ENCODE data around the gene CUX1.
"Not testable (repeated sequence)": the region's sequence is repeated elsewhere in the genome, so short reads cannot be mapped to it uniquely, and the experiment has no call there.

CUX1 gene

GRCh38 chr7:101782476-101782875 lies 35.0 kb upstream of the CUX1 start:
- Histone ChIP-seq H3K4me1 (ENCODE audit: control insufficient read depth, insufficient read depth, low read length, poor library complexity, severe bottlenecking) (no peaks in the 10 kb centered on the region), H3K4me3 (ENCODE audit: extremely low read depth, insufficient read depth, low read length, poor library complexity, severe bottlenecking) (no peak overlapping the region), H3K36me3 (ENCODE audit: control insufficient read depth, insufficient read depth, low read length) (no peaks in the 10 kb centered on the region), H3K9me3 (ENCODE audit: control insufficient read depth, low read length) (peaks cover under 1% of the 10 kb centered on the region), H3K27ac (ENCODE audit: low read depth, low read length, severe bottlenecking) (no peak overlapping the region)
- 86 to 93% methylated on average over 1 to 3 of the region's 3 CpGs for WGBS, 2 experiments (ENCODE audit: insufficient coverage in 2 of 2)

GRCh38 chr7:101782896-101783295 lies 34.5 kb upstream of the CUX1 start:
- Histone ChIP-seq H3K27ac (ENCODE audit: low read depth, low read length, severe bottlenecking) (no peak overlapping the region), H3K9me3 (ENCODE audit: control insufficient read depth, low read length) (peaks cover 4% of the 10 kb centered on the region), H3K4me1 (ENCODE audit: control insufficient read depth, insufficient read depth, low read length, poor library complexity, severe bottlenecking) (no peaks in the 10 kb centered on the region), H3K4me3 (ENCODE audit: extremely low read depth, insufficient read depth, low read length, poor library complexity, severe bottlenecking) (no peak overlapping the region), H3K36me3 (ENCODE audit: control insufficient read depth, insufficient read depth, low read length) (no peaks in the 10 kb centered on the region)
- 94 to 100% methylated on average over 1 to 2 of the region's 3 CpGs for WGBS, 2 experiments (ENCODE audit: insufficient coverage in 2 of 2)

GRCh38 chr7:101783381-101784181 lies 33.8 kb upstream of the CUX1 start:
- H3K36me3 ChIP-seq (ENCODE audit: control insufficient read depth, insufficient read depth, low read length), result no peaks in the 10 kb centered on the region
- H3K27ac ChIP-seq (ENCODE audit: low read depth, low read length, severe bottlenecking), result no peak overlapping the region
- WGBS, 2 experiments (ENCODE audit: insufficient coverage in 2 of 2), result 90 to 96% methylated on average over 6 to 8 of the region's 10 CpGs

GRCh38 chr7:101784292-101785127 lies 32.9 kb upstream of the CUX1 start:
- no peak overlapping the region for H3K4me3 ChIP-seq (ENCODE audit: extremely low read depth, insufficient read depth, low read length, poor library complexity, severe bottlenecking)
- H3K27ac ChIP-seq (ENCODE audit: low read depth, low read length, severe bottlenecking), result no peak overlapping the region
- peaks cover 9% of the 10 kb centered on the region for H3K9me3 ChIP-seq (ENCODE audit: control insufficient read depth, low read length)
- H3K4me1 ChIP-seq (ENCODE audit: control insufficient read depth, insufficient read depth, low read length, poor library complexity, severe bottlenecking), result no peaks in the 10 kb centered on the region
- no peaks in the 10 kb centered on the region for H3K36me3 ChIP-seq (ENCODE audit: control insufficient read depth, insufficient read depth, low read length)
- WGBS, 2 experiments (ENCODE audit: insufficient coverage in 2 of 2), result 90 to 93% methylated on average over 14 to 18 of the region's 21 CpGs

More at GRCh38 chr7:101783381-101784181, 33.8 kb upstream of the CUX1 start:
- H3K9me3 ChIP-seq (ENCODE audit: control insufficient read depth, low read length), result peaks cover 9% of the 10 kb centered on the region
- no peaks in the 10 kb centered on the region for H3K4me1 ChIP-seq (ENCODE audit: control insufficient read depth, insufficient read depth, low read length, poor library complexity, severe bottlenecking)
- no peak overlapping the region for H3K4me3 ChIP-seq (ENCODE audit: extremely low read depth, insufficient read depth, low read length, poor library complexity, severe bottlenecking)

- 100% methylated on average over 1 of the region's 1 CpG for WGBS, 2 experiments (ENCODE audit: insufficient coverage in 2 of 2)
- Histone ChIP-seq H3K36me3 (ENCODE audit: control insufficient read depth, insufficient read depth, low read length) (no peaks in the 10 kb centered on the region), H3K27ac (ENCODE audit: low read depth, low read length, severe bottlenecking) (no peak overlapping the region), H3K4me3 (ENCODE audit: extremely low read depth, insufficient read depth, low read length, poor library complexity, severe bottlenecking) (no peak overlapping the region), H3K4me1 (ENCODE audit: control insufficient read depth, insufficient read depth, low read length, poor library complexity, severe bottlenecking) (no peaks in the 10 kb centered on the region), H3K9me3 (ENCODE audit: control insufficient read depth, low read length) (peaks cover 9% of the 10 kb centered on the region)
Measured at GRCh38 chr7:101787864-101788263, 29.6 kb upstream of the CUX1 start.

GRCh38 chr7:101788517-101788916 lies 28.9 kb upstream of the CUX1 start:
- Histone ChIP-seq H3K36me3 (ENCODE audit: control insufficient read depth, insufficient read depth, low read length) (no peaks in the 10 kb centered on the region), H3K27ac (ENCODE audit: low read depth, low read length, severe bottlenecking) (no peak overlapping the region), H3K4me1 (ENCODE audit: control insufficient read depth, insufficient read depth, low read length, poor library complexity, severe bottlenecking) (no peaks in the 10 kb centered on the region), H3K4me3 (ENCODE audit: extremely low read depth, insufficient read depth, low read length, poor library complexity, severe bottlenecking) (no peak overlapping the region), H3K9me3 (ENCODE audit: control insufficient read depth, low read length) (peaks cover 9% of the 10 kb centered on the region)
- WGBS, 2 experiments (ENCODE audit: insufficient coverage in 2 of 2), result 80% methylated on average over 1 of the region's 1 CpG; no CpG with 5 or more reads in 1 of the 2 experiments

GRCh38 chr7:101790566-101791293 lies 26.7 kb upstream of the CUX1 start:
- no peaks in the 10 kb centered on the region for H3K4me1 ChIP-seq (ENCODE audit: control insufficient read depth, insufficient read depth, low read length, poor library complexity, severe bottlenecking)
- H3K36me3 ChIP-seq (ENCODE audit: control insufficient read depth, insufficient read depth, low read length), result no peaks in the 10 kb centered on the region
- no peak overlapping the region for H3K27ac ChIP-seq (ENCODE audit: low read depth, low read length, severe bottlenecking)
- peaks cover 9% of the 10 kb centered on the region for H3K9me3 ChIP-seq (ENCODE audit: control insufficient read depth, low read length)
- 85 to 86% methylated on average over 8 to 9 of the region's 10 CpGs for WGBS, 2 experiments (ENCODE audit: insufficient coverage in 2 of 2)
- H3K4me3 ChIP-seq (ENCODE audit: extremely low read depth, insufficient read depth, low read length, poor library complexity, severe bottlenecking), result no peak overlapping the region

GRCh38 chr7:101792051-101792681 lies 25.3 kb upstream of the CUX1 start:
- Histone ChIP-seq H3K4me3 (ENCODE audit: extremely low read depth, insufficient read depth, low read length, poor library complexity, severe bottlenecking) (no peak overlapping the region), H3K4me1 (ENCODE audit: control insufficient read depth, insufficient read depth, low read length, poor library complexity, severe bottlenecking) (no peaks in the 10 kb centered on the region), H3K27ac (ENCODE audit: low read depth, low read length, severe bottlenecking) (no peak overlapping the region), H3K9me3 (ENCODE audit: control insufficient read depth, low read length) (peaks cover 9% of the 10 kb centered on the region), H3K36me3 (ENCODE audit: control insufficient read depth, insufficient read depth, low read length) (no peaks in the 10 kb centered on the region)
- 80 to 89% methylated on average over 2 to 5 of the region's 9 CpGs for WGBS, 2 experiments (ENCODE audit: insufficient coverage in 2 of 2)

GRCh38 chr7:101792682-101793071 lies 24.7 kb upstream of the CUX1 start:
- H3K36me3 ChIP-seq (ENCODE audit: control insufficient read depth, insufficient read depth, low read length); H3K4me3 ChIP-seq (ENCODE audit: extremely low read depth, insufficient read depth, low read length, poor library complexity, severe bottlenecking); H3K27ac ChIP-seq (ENCODE audit: low read depth, low read length, severe bottlenecking); H3K9me3 ChIP-seq (ENCODE audit: control insufficient read depth, low read length); H3K4me1 ChIP-seq (ENCODE audit: control insufficient read depth, insufficient read depth, low read length, poor library complexity, severe bottlenecking): not testable (repeated sequence)
- WGBS, 2 experiments (ENCODE audit: insufficient coverage in 2 of 2), result 91 to 94% methylated on average over 3 to 4 of the region's 4 CpGs

GRCh38 chr7:101795461-101795860 lies 22.0 kb upstream of the CUX1 start:
- no peaks in the 10 kb centered on the region for H3K9me3 ChIP-seq (ENCODE audit: control insufficient read depth, low read length)
- H3K27ac ChIP-seq (ENCODE audit: low read depth, low read length, severe bottlenecking), result no peak overlapping the region
- no peaks in the 10 kb centered on the region for H3K36me3 ChIP-seq (ENCODE audit: control insufficient read depth, insufficient read depth, low read length)
- H3K4me1 ChIP-seq (ENCODE audit: control insufficient read depth, insufficient read depth, low read length, poor library complexity, severe bottlenecking), result no peaks in the 10 kb centered on the region
- no peak overlapping the region for H3K4me3 ChIP-seq (ENCODE audit: extremely low read depth, insufficient read depth, low read length, poor library complexity, severe bottlenecking)
- WGBS, 2 experiments (ENCODE audit: insufficient coverage in 2 of 2), result 93 to 96% methylated on average over 5 of the region's 5 CpGs

All from mesodermal cell (in vitro differentiated cells).